Heart left ventricle (tissue), 13 donors: Measurements from ENCODE around the gene FREM1.

Experiments used
- POLR2A ChIP-seq, 2 donors: fragments of 450-650 bp; IDR thresholded peaks; one replicate each; pipeline ENCODE4 v1.6.1; 2017; ENCODE audit warnings: antibody characterized with exemption in 2 of 2, mild to moderate bottlenecking in 2 of 2, moderate library complexity in 2 of 2
- TF ChIP-seq, protein P1 (sequence below), 12 donors: fragments of 200-600 bp; sonication (generic) in 4 of 12; IDR thresholded peaks; one replicate each; pipeline versions ENCODE4 v1.5.0 to v1.8.0; 2018 to 2022; ENCODE audit warnings: antibody characterized with exemption in 12 of 12, mild to moderate bottlenecking in 5 of 12
- donor health status: ischemic (EF 13 %, LVEDD 7.1; RV severe dilation, severe dysfunction).
- donor health status: DM: no; HTN: yes; CAD: no.
- donor health status: DM: no; HTN: no; CAD: no.
- donor health status: ischemic (EF 25% LVEDD 6.9; RV normal size, moderate dysfunction).
- donor health status: ischemic (EF 25% LVEDD 5.7; RV mildly dilated, moderate dysfunction).
- donor health status: ischemic (EF 35%, LVEDD 5.7; RV mildly dilated, moderate dysfunction).
- donor health status: nonischemic (EF 11% LVEDD 7.7; RV severe dilation, severe dysfunction).
- donor health status: DM: yes; HTN: yes; CAD: no.
- donor health status: PGD.
- donor health status: ischemic (EF 29% LVEDD 5.4; RV normal size, mild dysfunction).
- donor health status: nonischemic (EF 23%, LVEDD 6.1; RV moderate dilation, normal function).

DNA sequence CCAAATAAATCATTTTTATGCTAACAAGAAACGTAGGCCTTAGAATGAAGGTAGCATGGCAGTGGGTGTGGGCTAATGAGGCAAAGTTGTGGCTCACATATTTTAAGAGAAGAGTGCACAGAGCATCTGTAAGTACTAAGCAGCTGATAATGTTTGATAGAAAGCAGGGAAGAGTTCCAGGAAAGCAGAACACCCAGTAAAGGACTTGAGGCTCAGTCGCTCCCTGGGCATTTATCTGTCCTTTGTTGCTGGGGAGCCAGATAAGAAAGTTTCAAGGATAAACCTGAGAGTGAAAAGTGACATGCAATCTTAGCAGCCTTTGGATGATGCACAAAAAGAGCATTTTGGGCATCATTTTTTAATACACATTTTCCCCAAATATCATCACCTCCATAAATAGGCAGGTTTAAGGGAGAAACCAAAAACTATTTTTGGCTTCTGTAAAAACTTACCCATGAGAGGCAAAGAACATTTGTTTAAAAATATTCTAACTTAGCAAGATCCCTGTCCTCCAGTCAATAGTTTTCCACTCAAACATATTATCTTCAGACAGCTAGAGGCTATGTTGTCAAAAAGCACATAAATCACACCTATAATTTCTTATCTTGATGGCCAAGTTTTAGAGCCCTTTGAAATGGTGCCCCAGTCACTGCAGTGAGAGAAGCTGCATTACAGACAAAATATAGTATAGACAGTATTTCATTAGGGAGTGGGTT, 3.4 kb downstream of the FREM1 start:
- TF ChIP-seq, protein P1, sequence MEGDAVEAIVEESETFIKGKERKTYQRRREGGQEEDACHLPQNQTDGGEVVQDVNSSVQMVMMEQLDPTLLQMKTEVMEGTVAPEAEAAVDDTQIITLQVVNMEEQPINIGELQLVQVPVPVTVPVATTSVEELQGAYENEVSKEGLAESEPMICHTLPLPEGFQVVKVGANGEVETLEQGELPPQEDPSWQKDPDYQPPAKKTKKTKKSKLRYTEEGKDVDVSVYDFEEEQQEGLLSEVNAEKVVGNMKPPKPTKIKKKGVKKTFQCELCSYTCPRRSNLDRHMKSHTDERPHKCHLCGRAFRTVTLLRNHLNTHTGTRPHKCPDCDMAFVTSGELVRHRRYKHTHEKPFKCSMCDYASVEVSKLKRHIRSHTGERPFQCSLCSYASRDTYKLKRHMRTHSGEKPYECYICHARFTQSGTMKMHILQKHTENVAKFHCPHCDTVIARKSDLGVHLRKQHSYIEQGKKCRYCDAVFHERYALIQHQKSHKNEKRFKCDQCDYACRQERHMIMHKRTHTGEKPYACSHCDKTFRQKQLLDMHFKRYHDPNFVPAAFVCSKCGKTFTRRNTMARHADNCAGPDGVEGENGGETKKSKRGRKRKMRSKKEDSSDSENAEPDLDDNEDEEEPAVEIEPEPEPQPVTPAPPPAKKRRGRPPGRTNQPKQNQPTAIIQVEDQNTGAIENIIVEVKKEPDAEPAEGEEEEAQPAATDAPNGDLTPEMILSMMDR (IDR thresholded peaks at IDR 0.05), result no peak
- TF ChIP-seq POLR2A (IDR thresholded peaks at IDR 0.05), result no peak
